ENCODE data around the gene ZEB1.
"Not testable (repeated sequence)": the region's sequence is repeated elsewhere in the genome, so short reads cannot be mapped to it uniquely, and the experiment has no call there.

ZEB1 gene

GRCh38 chr10:31426401-31426800, 107.4 kb downstream of the ZEB1 start:
- H3K4me1 ChIP-seq (ENCODE audit: control insufficient read depth, insufficient read depth, low read length): peaks cover 15% of the 10 kb centered on the region
- ChIA-PET CTCF (interaction anchor here (0.6 kb wide), 1 partner anchor 364 kb away, joined by 3 read pairs; no protein-coding TSS in a partner anchor), POLR2A (no interaction called here)
- no peak for TF ChIP-seq ZBTB11 (tag by site-specific recombination; conservative IDR thresholded peaks at IDR 0.05; ENCODE audit: low read depth)
- TF ChIP-seq SP3 (tag by site-specific recombination; IDR thresholded peaks at IDR 0.05): no peak
- TF ChIP-seq ZNF626 (tag by site-specific recombination; IDR thresholded peaks at IDR 0.05): no peak
- no peak for TF ChIP-seq ZNF513 (tag by site-specific recombination; IDR thresholded peaks at IDR 0.05)
- no peak for TF ChIP-seq ZNF518A (tag by site-specific recombination; conservative IDR thresholded peaks at IDR 0.05; ENCODE audit: low read depth)
- no peak for TF ChIP-seq ZBTB10 (tag by site-specific recombination; IDR thresholded peaks at IDR 0.05)
- TF ChIP-seq ZNF335 (tag by site-specific recombination; conservative IDR thresholded peaks at IDR 0.05): no peak
- no peak for TF ChIP-seq ZNF18 (tag by site-specific recombination; IDR thresholded peaks at IDR 0.05)
- no peak for TF ChIP-seq ZNF791 (tag by site-specific recombination; IDR thresholded peaks at IDR 0.05)
- TF ChIP-seq ZSCAN18 (tag by site-specific recombination; IDR thresholded peaks at IDR 0.05): no peak
- TF ChIP-seq ZNF704 (tag by site-specific recombination; IDR thresholded peaks at IDR 0.05): no peak
- no peaks in the 10 kb centered on the region for H3K9me3 ChIP-seq (ENCODE audit: control insufficient read depth, insufficient read depth, low read depth, low read length)
- H3K4me3 ChIP-seq (ENCODE audit: low read depth, low read length): no peak overlapping the region
- no peak overlapping the region for H3K27ac ChIP-seq (ENCODE audit: extremely low read depth, low read depth, low read length)
- no peaks in the 10 kb centered on the region for H3K36me3 ChIP-seq (ENCODE audit: control insufficient read depth in 2 of 2, insufficient read depth in 1 of 2, low read length in 2 of 2)

- H3K9me3 ChIP-seq (ENCODE audit: control insufficient read depth, insufficient read depth, low read depth, low read length); H3K4me3 ChIP-seq (ENCODE audit: low read depth, low read length); POLR2A ChIA-PET; CTCF ChIA-PET; H3K27ac ChIP-seq (ENCODE audit: extremely low read depth, low read depth, low read length); H3K36me3 ChIP-seq (ENCODE audit: control insufficient read depth in 2 of 2, insufficient read depth in 1 of 2, low read length in 2 of 2): not testable (repeated sequence)
- peaks cover 15% of the 10 kb centered on the region for H3K4me1 ChIP-seq (ENCODE audit: control insufficient read depth, insufficient read depth, low read length)
These were observed 108.3 kb downstream of the ZEB1 start for GRCh38 chr10:31427334-31427733.

- CTCF ChIA-PET; H3K4me3 ChIP-seq (ENCODE audit: low read depth, low read length); H3K27ac ChIP-seq (ENCODE audit: extremely low read depth, low read depth, low read length); POLR2A ChIA-PET; H3K9me3 ChIP-seq (ENCODE audit: control insufficient read depth, insufficient read depth, low read depth, low read length); H3K36me3 ChIP-seq (ENCODE audit: control insufficient read depth in 2 of 2, insufficient read depth in 1 of 2, low read length in 2 of 2): not testable (repeated sequence)
- H3K4me1 ChIP-seq (ENCODE audit: control insufficient read depth, insufficient read depth, low read length): peaks cover 12% of the 10 kb centered on the region
These were observed 109.5 kb downstream of the ZEB1 start for GRCh38 chr10:31428499-31428898.

Measured in HEK293 (cell line).